ENCODE measurements around the gene TAS2R14.

TAS2R14 gene

DNA sequence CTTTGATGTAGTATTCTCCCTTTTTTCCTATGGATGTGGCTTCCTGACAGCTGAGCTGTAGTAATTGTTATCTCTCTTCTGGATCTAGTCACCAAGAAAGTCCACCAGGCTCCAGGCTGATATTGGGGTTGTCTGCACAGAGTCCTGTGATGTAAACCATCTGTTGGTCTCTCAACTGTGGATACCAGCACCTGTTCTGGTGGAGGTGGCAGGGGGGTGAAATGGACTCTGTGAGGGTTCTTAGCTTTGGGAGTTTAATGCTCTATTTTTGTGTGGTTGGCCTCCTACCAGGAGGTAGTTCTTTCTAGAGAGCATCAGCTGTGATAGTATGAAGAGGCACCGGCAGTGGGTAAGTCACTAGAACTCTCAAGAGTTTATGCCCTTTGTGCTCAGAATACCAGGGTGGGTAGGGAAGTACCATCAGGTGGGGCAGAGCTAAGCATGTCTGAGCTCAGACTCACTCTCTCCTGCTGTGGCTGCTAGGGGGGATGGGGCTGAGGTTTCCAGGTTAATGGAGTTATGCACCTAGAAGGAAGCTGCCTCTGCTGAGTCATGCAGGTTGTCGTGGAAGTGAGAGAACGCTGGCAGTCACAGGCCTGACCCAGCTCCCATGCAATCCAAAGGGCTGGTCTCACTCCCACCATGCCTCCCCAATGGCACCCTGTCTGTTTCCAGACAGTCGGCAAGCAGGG, 3.0 kb upstream of the TAS2R14 start:
- FAIRE-seq, result no peak

DNA sequence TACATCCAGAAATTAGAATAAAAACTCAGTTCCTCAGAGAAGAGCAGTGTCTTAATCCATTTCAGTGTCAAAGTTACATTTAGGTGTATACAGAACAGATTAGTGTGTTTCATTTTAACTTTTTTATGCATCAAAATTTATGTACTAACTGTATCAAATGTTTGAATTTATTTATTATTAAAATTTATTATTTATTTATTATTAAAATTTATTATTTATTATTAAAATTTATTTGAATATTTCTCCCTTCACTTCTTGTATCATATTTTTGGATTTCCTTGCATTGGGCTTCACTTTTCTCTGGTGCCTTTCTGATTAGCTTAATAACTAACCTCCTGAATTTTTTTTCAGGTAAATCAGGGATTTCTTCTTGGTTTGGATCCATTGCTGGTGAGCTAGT, 2.3 kb upstream of the TAS2R14 start:
- no peak for DNase-seq (ENCODE audit: insufficient read length, low spot score)
- TF ChIP-seq, protein P1, sequence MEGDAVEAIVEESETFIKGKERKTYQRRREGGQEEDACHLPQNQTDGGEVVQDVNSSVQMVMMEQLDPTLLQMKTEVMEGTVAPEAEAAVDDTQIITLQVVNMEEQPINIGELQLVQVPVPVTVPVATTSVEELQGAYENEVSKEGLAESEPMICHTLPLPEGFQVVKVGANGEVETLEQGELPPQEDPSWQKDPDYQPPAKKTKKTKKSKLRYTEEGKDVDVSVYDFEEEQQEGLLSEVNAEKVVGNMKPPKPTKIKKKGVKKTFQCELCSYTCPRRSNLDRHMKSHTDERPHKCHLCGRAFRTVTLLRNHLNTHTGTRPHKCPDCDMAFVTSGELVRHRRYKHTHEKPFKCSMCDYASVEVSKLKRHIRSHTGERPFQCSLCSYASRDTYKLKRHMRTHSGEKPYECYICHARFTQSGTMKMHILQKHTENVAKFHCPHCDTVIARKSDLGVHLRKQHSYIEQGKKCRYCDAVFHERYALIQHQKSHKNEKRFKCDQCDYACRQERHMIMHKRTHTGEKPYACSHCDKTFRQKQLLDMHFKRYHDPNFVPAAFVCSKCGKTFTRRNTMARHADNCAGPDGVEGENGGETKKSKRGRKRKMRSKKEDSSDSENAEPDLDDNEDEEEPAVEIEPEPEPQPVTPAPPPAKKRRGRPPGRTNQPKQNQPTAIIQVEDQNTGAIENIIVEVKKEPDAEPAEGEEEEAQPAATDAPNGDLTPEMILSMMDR (IDR thresholded peaks at IDR 0.05; ENCODE audit: insufficient read depth, missing control alignments), result no peak
- FAIRE-seq, result no peak

More for the DNA sequence above, 3.0 kb upstream of the TAS2R14 start:
- DNase-seq (ENCODE audit: insufficient read length, low spot score), result no peak
- TF ChIP-seq, protein P1 (IDR thresholded peaks at IDR 0.05; ENCODE audit: insufficient read depth, missing control alignments), result no peak

DNA sequence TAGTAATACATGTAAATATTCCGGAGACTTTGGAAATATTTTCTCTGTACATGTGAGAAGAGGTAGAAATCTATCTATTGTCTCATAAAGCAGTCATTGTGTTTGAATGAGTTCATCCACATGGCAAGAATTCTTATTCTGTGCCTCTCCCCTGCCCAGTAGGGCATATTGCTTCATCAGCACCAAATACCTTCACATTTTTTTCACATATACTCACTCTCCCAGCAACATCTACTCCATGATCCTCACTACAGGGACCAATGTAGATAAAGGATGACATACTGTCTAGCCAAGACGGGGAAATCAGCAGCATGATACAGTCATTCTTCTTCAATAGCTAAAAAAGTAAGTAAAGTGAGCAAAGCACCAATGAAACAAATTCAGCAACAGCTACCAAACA, 1.3 kb upstream of the TAS2R14 start:
- TF ChIP-seq, protein P1 (IDR thresholded peaks at IDR 0.05; ENCODE audit: insufficient read depth, missing control alignments), result no peak

DNA sequence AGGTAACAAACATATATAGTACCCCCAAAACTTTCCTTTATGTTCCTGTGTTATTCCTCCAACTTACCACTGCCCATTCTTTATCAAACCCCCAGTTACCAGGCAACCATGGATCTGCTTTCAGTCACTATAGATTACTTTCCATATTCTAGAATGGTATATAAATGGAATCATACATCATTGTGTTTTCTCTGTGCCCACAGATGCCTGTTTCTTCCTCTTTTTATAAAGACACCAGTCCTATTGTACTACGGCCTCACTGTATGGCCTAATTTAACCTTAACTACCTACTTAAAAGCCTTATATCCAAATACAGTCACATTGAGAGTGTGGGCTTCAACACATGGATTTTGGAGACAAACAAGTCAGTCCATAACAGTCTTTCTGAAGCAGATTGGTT, 2.6 kb downstream of the TAS2R14 start:
- no peak for DNase-seq (ENCODE audit: insufficient read length, low spot score)
- FAIRE-seq, result no peak
- TF ChIP-seq, protein P1 (IDR thresholded peaks at IDR 0.05; ENCODE audit: insufficient read depth, missing control alignments), result no peak

More for the DNA sequence above, 1.3 kb upstream of the TAS2R14 start:
- no peak for DNase-seq (ENCODE audit: insufficient read length, low spot score)
- FAIRE-seq, result no peak

DNA sequence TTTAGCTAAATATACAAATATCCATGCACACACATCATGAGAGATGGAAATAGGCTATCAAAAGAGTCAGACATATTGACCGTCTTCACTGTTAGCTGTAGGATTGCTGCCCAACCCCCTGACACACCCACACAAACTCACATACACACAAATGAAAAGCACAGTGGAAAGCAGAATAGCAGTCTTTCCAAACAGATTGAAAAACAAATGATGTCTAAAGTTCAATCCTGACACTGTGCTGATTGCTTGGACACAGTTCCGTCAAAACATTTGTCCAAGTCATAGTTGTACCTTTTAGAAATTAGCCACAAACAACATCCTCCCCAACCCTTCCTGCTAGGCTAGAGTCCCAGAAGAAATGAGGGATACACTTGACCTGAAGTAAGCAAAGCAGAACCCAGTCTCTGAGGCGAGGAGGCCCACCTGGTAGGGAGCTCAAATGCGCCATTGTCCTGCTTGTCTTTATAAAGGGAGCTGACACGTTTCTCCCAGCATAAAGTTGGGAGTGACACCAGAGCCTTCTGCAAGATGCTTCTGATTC, 10.2 kb downstream of the TAS2R14 start, which contains the start of gene PRH2:
PRH2 (plus strand) TSS at position 491 of the 541 bp plus-strand sequence; CDS start at position 529, 38 bp downstream.
- DNase-seq (ENCODE audit: insufficient read length, low spot score) (no peak), FAIRE-seq (no peak)

DNA sequence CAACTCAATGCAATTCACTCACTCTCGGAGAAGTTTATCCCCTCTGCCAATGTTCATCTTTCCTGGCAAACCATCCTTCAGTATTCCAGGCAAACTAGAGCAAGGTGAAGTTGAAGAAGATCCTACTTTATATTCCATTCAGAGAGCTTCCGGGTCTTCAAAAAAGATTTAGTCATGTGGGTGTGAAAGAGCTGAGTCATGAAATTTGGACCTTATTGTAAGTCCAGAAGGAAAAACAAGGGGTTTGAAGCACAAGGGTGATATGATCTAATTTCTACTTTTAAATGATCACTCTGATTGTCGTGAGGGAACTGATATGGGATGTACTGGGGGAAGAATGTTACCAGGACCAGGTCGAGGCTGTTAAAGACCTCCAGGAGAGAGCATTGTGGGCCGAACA, 12.8 kb downstream of the TAS2R14 start:
- TF ChIP-seq, protein P1 (IDR thresholded peaks at IDR 0.05; ENCODE audit: insufficient read depth, missing control alignments), result no peak
- FAIRE-seq (no peak), DNase-seq (ENCODE audit: insufficient read length, low spot score) (no peak)

More for the DNA sequence above, 10.2 kb downstream of the TAS2R14 start, which contains the start of gene PRH2:
- TF ChIP-seq, protein P1 (IDR thresholded peaks at IDR 0.05; ENCODE audit: insufficient read depth, missing control alignments), result no peak

DNA sequence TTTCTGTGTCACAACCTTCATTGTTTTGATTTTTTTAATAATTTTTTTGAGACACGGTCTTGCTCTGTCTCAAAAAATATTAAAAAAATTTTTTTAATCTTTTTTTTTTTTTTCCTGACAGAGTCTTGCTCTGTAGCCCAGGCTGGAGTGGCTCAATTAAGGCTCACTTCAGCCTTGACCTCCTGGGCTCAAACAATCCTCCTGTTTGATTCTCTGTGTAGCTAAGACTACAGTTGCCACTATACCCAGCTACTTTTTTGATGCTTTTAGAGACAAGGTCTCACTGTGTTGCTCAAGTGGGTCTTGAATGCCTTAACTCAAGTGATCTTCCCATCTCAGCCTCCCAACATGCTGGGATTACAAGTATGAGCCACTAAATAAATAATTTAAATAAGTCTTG, 19.3 kb downstream of the TAS2R14 start:
- FAIRE-seq, result no peak
- DNase-seq (ENCODE audit: insufficient read length, low spot score), result no peak
- TF ChIP-seq, protein P1 (IDR thresholded peaks at IDR 0.05; ENCODE audit: insufficient read depth, missing control alignments), result no peak
